ENCODE measurements around the gene TMEM233.

DNA sequence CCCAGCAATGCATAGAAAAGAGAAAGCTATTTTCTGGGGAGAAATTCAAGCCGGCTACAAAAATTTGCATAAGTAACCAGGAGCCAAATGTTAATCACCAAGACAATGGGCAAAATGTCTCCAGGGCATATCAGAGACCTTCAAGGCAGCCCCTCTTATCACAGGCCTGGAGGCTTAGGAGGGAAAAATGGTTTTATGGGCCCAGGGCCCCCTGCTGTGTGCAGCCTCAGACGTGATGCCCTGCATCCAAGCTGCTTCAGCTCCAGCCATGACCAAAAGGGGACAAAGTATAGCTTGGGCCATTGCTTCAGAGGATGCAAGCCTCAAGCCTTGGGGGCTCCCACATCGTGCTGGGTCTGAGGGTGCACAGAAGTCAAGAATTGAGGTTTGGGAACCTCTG is 15.8 kb downstream of the TMEM233 start:
- TF ChIP-seq GATA3 (IDR thresholded peaks at IDR 0.05; ENCODE audit: low read depth, low read length) (no peak), GATA2 (IDR thresholded peaks at IDR 0.05; ENCODE audit: low read depth, low read length) (no peak)

All from SH-SY5Y (cell line).